Suprapubic skin (tissue), 4 donors: Measurements from ENCODE around the gene APOOL. TPM values are rescaled to one million over a fixed set of nuclear protein-coding genes. Genes with fewer than 3 reads are reported as not detected.
"Not testable (repeated sequence)": the region's sequence is repeated elsewhere in the genome, so short reads cannot be mapped to it uniquely, and the experiment has no call there.

Experiments
- DNase-seq, 2 donors: peaks; one replicate each; pipeline ENCODE4 v3.0.0-alpha.2; 2019; ENCODE audit warnings: low spot score in 2 of 2
- H3K27ac ChIP-seq: fragments of 200-600 bp; sonication (generic); one replicate; pipeline ENCODE4 v1.5.1; 2019
- H3K27me3 ChIP-seq: fragments of 200-600 bp; sonication (generic); one replicate; pipeline ENCODE4 v1.5.1; 2019
- H3K36me3 ChIP-seq: fragments of 200-600 bp; sonication (generic); one replicate; pipeline ENCODE4 v1.5.1; 2019
- H3K4me1 ChIP-seq: fragments of 200-600 bp; sonication (generic); one replicate; pipeline ENCODE4 v1.5.1; 2019
- H3K4me3 ChIP-seq: fragments of 200-600 bp; sonication (generic); one replicate; pipeline ENCODE4 v1.5.1; 2019; ENCODE audit warnings: mild to moderate bottlenecking
- H3K9me3 ChIP-seq: fragments of 200-600 bp; sonication (generic); one replicate; pipeline ENCODE4 v1.5.1; 2019
- CTCF ChIP-seq, 2 donors: fragments of 200-600 bp in 1 of 2; fragments of 450-650 bp in 1 of 2; sonication (generic) in 1 of 2; IDR thresholded peaks; one replicate each; pipeline ENCODE4 v1.5.1; 2016 to 2019; ENCODE audit warnings: antibody characterized with exemption in 2 of 2, mild to moderate bottlenecking in 1 of 2, moderate library complexity in 1 of 2
- EP300 ChIP-seq: sonication (generic); formaldehyde crosslinking; IDR thresholded peaks from one replicate; pipeline ENCODE4 v1.6.1; 2017; ENCODE audit warnings: antibody characterized with exemption
- POLR2A ChIP-seq, 2 donors: fragments of 450-650 bp; IDR thresholded peaks; one replicate each; pipeline ENCODE4 v1.6.1; 2017; ENCODE audit warnings: antibody characterized with exemption in 2 of 2, mild to moderate bottlenecking in 2 of 2, moderate library complexity in 2 of 2
- POLR2AphosphoS5 ChIP-seq, 3 donors: sonication (generic); formaldehyde crosslinking; IDR thresholded peaks; one replicate each; pipeline ENCODE4 v1.6.1; 2017; ENCODE audit warnings: antibody characterized with exemption in 3 of 3
- WGBS: methylation state at CpG from one replicate; pipeline ENCODE4 v1.1.5; 2018; 5-methylcytosine and 5-hydroxymethylcytosine counted together
- total RNA-seq, 4 donors: library from RNA; depleted of rRNA; stranded (reverse); fragments of >200 nt; gene quantifications; one replicate each; pipeline ENCODE4 v1.1.0, GENCODE V29; 2016

Gene APOOL
- total RNA-seq, 4 donors from 2014 or later = 13.0 to 15.2 (median 14.0) TPM

- no peaks in the 10 kb centered on the region for H3K27me3 ChIP-seq
- no peaks in the 10 kb centered on the region for H3K36me3 ChIP-seq
- no peak for TF ChIP-seq POLR2AphosphoS5 (IDR thresholded peaks at IDR 0.05)
- 47% methylated on average over 3 of the region's 3 CpGs for WGBS
- DNase-seq = no peak
- H3K9me3 ChIP-seq = no peaks in the 10 kb centered on the region
- H3K27ac ChIP-seq = no peak overlapping the region
- no peaks in the 10 kb centered on the region for H3K4me1 ChIP-seq
- no peak overlapping the region for H3K4me3 ChIP-seq
Observed at GRCh38 chrX:85037114-85037513, 33.4 kb downstream of the APOOL start.

- H3K4me1 ChIP-seq = no peaks in the 10 kb centered on the region
- no peak overlapping the region for H3K27ac ChIP-seq
- no peaks in the 10 kb centered on the region for H3K9me3 ChIP-seq
- H3K4me3 ChIP-seq = no peak overlapping the region
- no peak for DNase-seq
- WGBS = 33% methylated on average over 1 of the region's 1 CpG
- no peaks in the 10 kb centered on the region for H3K36me3 ChIP-seq
- H3K27me3 ChIP-seq = no peaks in the 10 kb centered on the region
- TF ChIP-seq EP300 (no peak), POLR2A (IDR thresholded peaks at IDR 0.05) (no peak), POLR2AphosphoS5 (IDR thresholded peaks at IDR 0.05) (no peak), CTCF (IDR thresholded peaks at IDR 0.05) (no peak)
Observed at GRCh38 chrX:85051627-85052026, 48.0 kb downstream of the APOOL start.

GRCh38 chrX:85052205-85052604 is 48.5 kb downstream of the APOOL start:
- Histone ChIP-seq H3K4me1 (no peaks in the 10 kb centered on the region), H3K9me3 (no peaks in the 10 kb centered on the region), H3K27me3 (no peaks in the 10 kb centered on the region), H3K27ac (no peak overlapping the region), H3K4me3 (no peak overlapping the region), H3K36me3 (no peaks in the 10 kb centered on the region)
- TF ChIP-seq POLR2AphosphoS5 (IDR thresholded peaks at IDR 0.05) = no peak
- TF ChIP-seq POLR2A (IDR thresholded peaks at IDR 0.05) = no peak
- no peak for TF ChIP-seq CTCF (IDR thresholded peaks at IDR 0.05)
- TF ChIP-seq EP300 = no peak
- DNase-seq = no peak
- WGBS = 62% methylated on average over 3 of the region's 3 CpGs

GRCh38 chrX:85052636-85053343 is 49.1 kb downstream of the APOOL start:
- H3K4me1 ChIP-seq = no peaks in the 10 kb centered on the region
- H3K27ac ChIP-seq = no peak overlapping the region
- no peaks in the 10 kb centered on the region for H3K36me3 ChIP-seq
- no peak for DNase-seq
- TF ChIP-seq POLR2AphosphoS5 (IDR thresholded peaks at IDR 0.05) (no peak), POLR2A (IDR thresholded peaks at IDR 0.05) (no peak), EP300 (no peak), CTCF (IDR thresholded peaks at IDR 0.05) (no peak)
- no peaks in the 10 kb centered on the region for H3K9me3 ChIP-seq
- no peak overlapping the region for H3K4me3 ChIP-seq
- no peaks in the 10 kb centered on the region for H3K27me3 ChIP-seq
- 28% methylated on average over 2 of the region's 2 CpGs for WGBS

GRCh38 chrX:85065512-85066198 is 62.0 kb downstream of the APOOL start:
- Histone ChIP-seq H3K27ac (no peak overlapping the region), H3K4me3 (no peak overlapping the region), H3K4me1 (no peaks in the 10 kb centered on the region), H3K36me3 (peaks cover 3% of the 10 kb centered on the region), H3K9me3 (no peaks in the 10 kb centered on the region), H3K27me3 (no peaks in the 10 kb centered on the region)
- no peak for DNase-seq
- WGBS = 62% methylated on average over 4 of the region's 4 CpGs
- TF ChIP-seq POLR2AphosphoS5 (IDR thresholded peaks at IDR 0.05) (no peak), CTCF (IDR thresholded peaks at IDR 0.05) (no peak), EP300 (no peak), POLR2A (IDR thresholded peaks at IDR 0.05) (no peak)

- not testable (repeated sequence) for H3K36me3 ChIP-seq, H3K27ac ChIP-seq, H3K9me3 ChIP-seq, DNase-seq, H3K4me3 ChIP-seq, H3K27me3 ChIP-seq, H3K4me1 ChIP-seq
- 100% methylated on average over 1 of the region's 1 CpG for WGBS
Observed at GRCh38 chrX:85077247-85077646, 73.6 kb downstream of the APOOL start.
